NCI-H1105 treated with DMSO at 0.1 percent for 48 hours (cell line): Measurements from ENCODE around the gene KNOP1.
"Not testable (repeated sequence)": the region's sequence is repeated elsewhere in the genome, so short reads cannot be mapped to it uniquely, and the experiment has no call there.

Experiments
- DNase-seq: peaks from one replicate; lab custom pipeline; 2025; lab: John Stamatoyannopoulos, UW

Gene KNOP1

DNA sequence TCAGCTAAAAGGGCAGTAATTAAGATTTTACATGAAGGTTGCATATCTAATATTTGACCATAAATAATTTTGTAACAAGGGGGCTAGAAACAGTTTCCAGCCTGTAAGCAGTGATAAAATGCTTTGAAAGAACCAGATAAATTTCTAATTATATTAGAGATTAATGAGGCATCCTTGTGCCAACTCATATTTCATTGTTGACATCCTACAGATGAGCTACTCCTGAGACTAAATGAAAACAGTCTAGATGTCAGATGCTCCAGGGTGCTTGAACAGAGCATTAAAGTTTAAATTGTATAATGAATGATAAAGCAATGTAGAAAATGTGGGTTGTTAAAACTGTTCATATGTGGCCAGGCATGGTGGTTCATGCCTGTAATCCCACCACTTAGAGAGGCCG is 23.3 kb upstream of the KNOP1 start:
- DNase-seq, result no peak

GRCh38 chr16:19737306-19738038 is 19.4 kb upstream of the KNOP1 start:
- no peak for DNase-seq

DNA sequence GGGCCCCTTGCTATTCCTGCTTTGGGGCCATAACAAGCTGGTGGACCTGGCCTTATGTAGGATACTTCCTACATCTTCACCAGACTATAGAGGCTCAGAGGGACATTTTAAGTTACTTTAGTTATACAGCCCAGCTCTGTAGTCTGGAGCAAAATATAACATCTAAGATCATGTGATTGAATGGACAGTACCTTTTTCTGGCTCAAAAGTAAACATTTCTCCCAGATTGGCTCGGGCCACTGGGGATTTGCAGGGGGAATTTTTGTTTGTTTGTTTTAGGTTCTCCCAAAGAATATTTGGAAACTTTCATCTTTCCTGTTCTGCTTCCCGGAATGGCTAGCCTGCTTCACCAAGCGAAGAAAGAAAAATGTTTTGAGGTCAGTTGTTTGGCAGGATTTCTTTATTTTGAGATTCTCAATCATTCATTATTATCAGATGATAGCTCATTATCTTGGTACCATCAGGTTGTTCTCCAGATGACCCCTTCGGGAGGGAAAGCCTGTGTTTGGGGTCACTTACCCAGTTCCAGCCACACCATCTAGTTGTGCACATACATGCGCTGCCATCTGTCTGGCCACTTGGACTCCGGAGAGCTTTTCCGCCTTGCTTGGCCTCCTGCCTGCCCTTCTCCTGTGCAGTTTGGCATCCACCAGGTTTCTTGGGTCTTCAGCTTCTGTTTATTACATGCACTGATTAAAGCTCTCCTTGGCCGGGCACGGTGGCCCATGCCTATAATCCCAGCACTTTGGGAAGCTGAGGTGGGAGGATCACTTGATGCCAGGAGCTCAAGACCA is 17.2 kb upstream of the KNOP1 start:
- DNase-seq, result no peak

DNA sequence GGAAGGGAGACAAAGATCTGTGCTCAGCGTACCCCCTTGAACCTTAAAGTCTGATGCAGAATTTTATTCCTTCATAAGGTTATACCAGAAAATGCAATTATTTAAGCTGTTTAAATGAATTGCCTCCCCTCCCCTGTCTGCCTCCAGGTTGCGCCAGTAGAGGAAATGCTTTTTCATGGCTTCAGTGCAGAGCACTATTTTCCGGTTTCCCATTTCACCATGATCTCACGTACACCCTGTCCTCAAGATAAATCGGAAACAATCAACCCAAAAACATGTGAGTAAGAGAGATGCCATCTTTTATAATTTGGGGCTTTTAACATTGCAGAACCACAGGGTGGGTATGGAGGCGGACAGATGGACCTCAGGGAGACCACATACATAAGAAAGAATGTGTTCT is 15.5 kb upstream of the KNOP1 start:
- DNase-seq, result no peak

DNA sequence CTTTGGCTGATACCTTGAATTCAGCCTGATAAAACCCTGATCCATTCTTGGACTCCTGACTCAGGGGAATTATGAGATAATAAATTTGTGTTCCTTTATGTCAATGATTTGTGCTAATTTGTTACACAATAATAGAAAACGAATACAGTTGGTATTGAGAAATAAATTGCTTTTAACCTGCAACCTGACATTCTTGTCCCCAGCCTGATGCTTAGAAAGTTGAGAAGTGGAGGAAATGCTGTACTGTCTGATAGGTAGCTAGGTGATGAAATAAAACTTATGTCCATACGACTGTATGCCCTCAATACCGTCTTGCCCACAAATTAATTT is 10.6 kb upstream of the KNOP1 start:
- DNase-seq, result no peak

- DNase-seq, result no peak
Observed at GRCh38 chr16:19722981-19723380, 5.0 kb upstream of the KNOP1 start.

DNA sequence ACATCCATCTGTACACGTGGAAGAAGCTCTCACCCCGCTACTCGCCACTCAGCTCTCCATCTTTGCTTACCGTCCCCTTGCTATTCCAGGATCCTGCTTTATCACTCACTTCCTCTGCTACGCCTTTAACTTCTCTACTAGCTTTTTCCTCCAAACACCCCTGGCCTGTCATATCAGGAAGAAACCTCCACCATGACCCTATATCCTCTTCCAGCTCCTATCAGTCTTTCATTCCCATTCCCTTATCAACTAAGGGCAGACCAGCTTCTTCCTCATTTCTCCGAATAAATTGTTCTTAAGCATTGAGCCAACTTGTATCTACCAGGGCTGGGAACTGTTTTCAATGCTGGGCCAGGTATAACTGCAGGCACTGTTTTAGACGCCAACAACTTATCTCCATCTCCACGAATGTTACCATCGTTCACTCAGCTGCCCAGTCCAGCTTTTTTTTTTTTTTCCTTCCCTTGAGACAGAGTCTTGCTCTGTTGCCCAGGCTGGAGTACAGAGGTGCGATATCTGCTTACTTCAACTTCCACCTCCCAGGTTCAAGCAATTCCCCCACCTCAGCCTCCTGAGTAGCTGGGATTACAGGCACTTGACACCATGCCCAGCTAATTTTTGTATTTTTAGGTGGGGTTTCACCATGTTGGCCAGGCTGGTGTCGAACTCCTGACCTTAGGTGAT is 4.4 kb upstream of the KNOP1 start:
- no peak for DNase-seq

- no peak for DNase-seq
Observed at GRCh38 chr16:19718624-19718965, 568 bp upstream of the KNOP1 start.

DNA sequence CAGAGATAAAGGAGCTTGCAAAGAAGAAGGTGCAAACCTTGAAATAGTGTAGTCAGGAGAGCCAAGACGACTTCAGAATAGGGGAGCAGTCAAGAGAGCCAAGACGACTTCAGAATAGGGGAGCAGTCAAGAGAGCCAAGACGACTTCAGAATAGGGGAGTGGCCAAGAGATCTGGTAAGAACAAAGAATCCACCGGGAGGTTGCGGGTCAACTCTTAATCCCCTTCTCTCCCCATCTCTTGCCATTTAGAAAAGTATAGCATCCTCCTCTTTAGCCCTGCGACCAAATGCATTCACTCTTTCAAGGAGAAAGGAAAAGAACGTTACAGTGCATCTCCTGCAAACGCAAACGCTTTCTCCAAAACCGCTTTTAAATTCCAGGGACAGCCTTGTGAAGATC is 713 bp downstream of the KNOP1 start:
- no peak for DNase-seq

GRCh38 chr16:19716728-19717127 is 1.3 kb downstream of the KNOP1 start:
- not testable (repeated sequence) for DNase-seq

GRCh38 chr16:19716183-19716582 is 1.8 kb downstream of the KNOP1 start:
- no peak for DNase-seq

- DNase-seq, result no peak
Observed at GRCh38 chr16:19715566-19715965, 2.5 kb downstream of the KNOP1 start.

DNA sequence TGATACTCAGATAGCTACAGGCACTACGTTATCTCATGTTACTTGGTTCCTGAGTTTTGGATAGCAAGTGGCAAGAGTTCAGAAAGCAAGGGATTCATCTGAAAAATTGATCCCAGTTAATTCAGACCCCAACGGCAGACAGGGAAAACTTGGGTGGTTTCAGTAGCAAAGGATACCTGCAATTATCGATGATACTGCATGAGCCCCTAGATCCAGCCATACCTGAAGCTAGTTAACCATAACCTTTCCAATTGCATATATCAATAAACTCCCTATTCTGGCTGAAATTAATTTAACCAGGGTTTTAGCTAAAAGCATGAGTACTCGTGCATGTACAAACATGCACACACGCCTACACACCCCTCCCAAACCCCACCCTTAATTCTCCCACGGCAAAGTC is 4.3 kb downstream of the KNOP1 start:
- no peak for DNase-seq

GRCh38 chr16:19712418-19713058 is 5.5 kb downstream of the KNOP1 start:
- no peak for DNase-seq

DNA sequence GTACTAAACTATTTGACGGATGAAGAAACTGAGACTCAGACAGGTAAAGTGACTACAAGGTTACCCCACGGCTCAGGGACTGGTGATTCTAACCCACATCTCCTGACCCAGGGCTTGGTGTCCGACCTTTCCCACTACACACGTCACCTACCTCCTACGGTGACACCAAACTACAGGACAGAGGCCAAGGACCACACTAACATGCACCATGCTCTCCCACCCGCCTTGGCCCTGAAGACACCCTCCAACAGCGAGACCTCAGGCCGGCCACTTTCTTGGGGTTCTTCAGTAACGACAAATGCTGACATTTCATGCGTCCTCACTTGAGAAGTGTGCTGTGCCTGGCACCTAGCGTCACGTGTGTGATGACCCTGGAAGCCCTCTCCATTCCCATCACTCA is 6.4 kb downstream of the KNOP1 start:
- DNase-seq, result no peak

- no peak for DNase-seq
Observed at GRCh38 chr16:19710991-19711545, 7.0 kb downstream of the KNOP1 start.

DNA sequence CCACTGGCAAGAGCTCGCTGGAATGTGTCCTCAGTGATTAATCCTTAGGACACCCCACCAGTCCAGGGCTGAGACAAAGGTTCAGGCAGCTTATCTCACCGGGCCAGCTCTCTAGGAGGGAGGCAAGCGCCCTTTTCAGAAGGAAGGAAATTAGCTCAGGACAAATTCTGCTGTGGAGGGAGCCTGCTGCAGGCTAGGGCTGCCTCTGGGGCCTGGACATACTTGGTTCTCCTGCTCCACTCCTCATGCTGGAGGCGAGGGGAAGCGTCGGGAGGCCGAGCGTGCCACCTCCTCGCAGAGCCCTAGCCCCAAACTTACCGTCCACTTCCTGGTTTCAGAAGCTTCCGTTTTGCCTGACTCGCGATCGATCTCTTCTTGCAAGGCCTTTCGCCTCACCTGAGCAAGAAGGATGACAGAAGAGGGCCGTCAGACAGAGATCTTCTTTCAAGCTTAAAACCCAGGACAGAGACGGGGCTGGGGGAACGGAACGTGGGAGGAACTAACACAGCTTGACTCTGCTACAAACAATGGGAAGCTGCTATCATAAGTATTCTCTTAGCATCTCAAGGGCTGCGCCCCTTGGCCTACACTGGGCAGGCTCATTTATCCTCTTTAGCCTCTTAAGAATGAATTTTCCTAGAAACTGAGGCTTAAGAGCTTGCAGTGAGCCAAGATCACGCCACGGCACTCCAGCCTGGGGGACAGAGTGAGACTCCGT is 7.7 kb downstream of the KNOP1 start:
- no peak for DNase-seq

- DNase-seq, result no peak
Observed at GRCh38 chr16:19709381-19710136, 8.5 kb downstream of the KNOP1 start.

- no peak for DNase-seq
Observed at GRCh38 chr16:19708296-19709205, 9.5 kb downstream of the KNOP1 start.
